Measurements from ENCODE around the gene ENOX1. TPM values are rescaled to one million over a fixed set of nuclear protein-coding genes. Genes with fewer than 3 reads are reported as not detected.

The ENOX1 gene
- polyA plus RNA-seq, 1 donor (not counting 4 experiments of a cell fraction or from before 2014, with no cell fraction given): 1.1 TPM

GRCh38 chr13:43469791-43470190, 317.0 kb downstream of the ENOX1 start:
- DNase-seq (ENCODE audit: low read depth, low spot score): no peak
- Histone ChIP-seq H3K27ac (ENCODE audit: control insufficient read depth, insufficient read depth, low read length) (no peak overlapping the region), H3K9me1 (ENCODE audit: control insufficient read depth, extremely low read depth, insufficient read depth, low read length) (no peaks in the 10 kb centered on the region), H2AFZ (ENCODE audit: control insufficient read depth, low read length) (no peak overlapping the region), H3K27me3 (ENCODE audit: control insufficient read depth, extremely low read depth, insufficient read depth, low read length) (no peaks in the 10 kb centered on the region), H4K20me1 (ENCODE audit: control insufficient read depth, extremely low read depth, insufficient read depth, low read length) (no peaks in the 10 kb centered on the region), H3K4me2 (ENCODE audit: control insufficient read depth, extremely low read depth, insufficient read depth, low read depth, low read length) (no peak overlapping the region), H3K4me1 (ENCODE audit: control insufficient read depth, extremely low read depth, insufficient read depth, low read length) (no peaks in the 10 kb centered on the region), H3K36me3 (ENCODE audit: control insufficient read depth in 2 of 2, extremely low read depth in 1 of 2, insufficient read depth in 2 of 2, low read length in 2 of 2) (no peaks in the 10 kb centered on the region), H3K79me2 (ENCODE audit: control insufficient read depth, insufficient read depth, low read length) (no peaks in the 10 kb centered on the region), H3K9me3 (ENCODE audit: control insufficient read depth, low read depth, low read length) (no peaks in the 10 kb centered on the region), H3K4me3 (ENCODE audit: control insufficient read depth in 2 of 3, extremely low read depth in 1 of 3, insufficient read depth in 2 of 3, low read depth in 1 of 3, low read length in 3 of 3) (no peak overlapping the region), H3K9ac (ENCODE audit: control insufficient read depth, extremely low read depth, insufficient read depth, low read length) (no peak overlapping the region)
- no peak for FAIRE-seq
- TF ChIP-seq EZH2 (IDR thresholded peaks at IDR 0.05; ENCODE audit: low read length): no peak
- TF ChIP-seq, protein P1, sequence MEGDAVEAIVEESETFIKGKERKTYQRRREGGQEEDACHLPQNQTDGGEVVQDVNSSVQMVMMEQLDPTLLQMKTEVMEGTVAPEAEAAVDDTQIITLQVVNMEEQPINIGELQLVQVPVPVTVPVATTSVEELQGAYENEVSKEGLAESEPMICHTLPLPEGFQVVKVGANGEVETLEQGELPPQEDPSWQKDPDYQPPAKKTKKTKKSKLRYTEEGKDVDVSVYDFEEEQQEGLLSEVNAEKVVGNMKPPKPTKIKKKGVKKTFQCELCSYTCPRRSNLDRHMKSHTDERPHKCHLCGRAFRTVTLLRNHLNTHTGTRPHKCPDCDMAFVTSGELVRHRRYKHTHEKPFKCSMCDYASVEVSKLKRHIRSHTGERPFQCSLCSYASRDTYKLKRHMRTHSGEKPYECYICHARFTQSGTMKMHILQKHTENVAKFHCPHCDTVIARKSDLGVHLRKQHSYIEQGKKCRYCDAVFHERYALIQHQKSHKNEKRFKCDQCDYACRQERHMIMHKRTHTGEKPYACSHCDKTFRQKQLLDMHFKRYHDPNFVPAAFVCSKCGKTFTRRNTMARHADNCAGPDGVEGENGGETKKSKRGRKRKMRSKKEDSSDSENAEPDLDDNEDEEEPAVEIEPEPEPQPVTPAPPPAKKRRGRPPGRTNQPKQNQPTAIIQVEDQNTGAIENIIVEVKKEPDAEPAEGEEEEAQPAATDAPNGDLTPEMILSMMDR (optimal IDR thresholded peaks at IDR 0.05 in 1 of 3, IDR thresholded peaks at IDR 0.05 in 1 of 3, conservative IDR thresholded peaks at IDR 0.05 in 1 of 3; ENCODE audit: extremely low read depth in 1 of 3, insufficient read depth in 2 of 3, low read length in 3 of 3): no peak
- dilution Hi-C loops (cut with MboI; ENCODE audit: extremely low pct_ligation_motif_present, low sequenced_read_pairs): no loop called here

- no peak overlapping the region for H3K9ac ChIP-seq (ENCODE audit: control insufficient read depth, extremely low read depth, insufficient read depth, low read length)
- no peaks in the 10 kb centered on the region for H3K4me1 ChIP-seq (ENCODE audit: control insufficient read depth, extremely low read depth, insufficient read depth, low read length)
- no peaks in the 10 kb centered on the region for H3K9me1 ChIP-seq (ENCODE audit: control insufficient read depth, extremely low read depth, insufficient read depth, low read length)
- H3K36me3 ChIP-seq (ENCODE audit: control insufficient read depth in 2 of 2, extremely low read depth in 1 of 2, insufficient read depth in 2 of 2, low read length in 2 of 2): no peaks in the 10 kb centered on the region
- FAIRE-seq (no peak), DNase-seq (ENCODE audit: low read depth, low spot score) (no peak)
- H3K27me3 ChIP-seq (ENCODE audit: control insufficient read depth, extremely low read depth, insufficient read depth, low read length): no peaks in the 10 kb centered on the region
- H3K4me2 ChIP-seq (ENCODE audit: control insufficient read depth, extremely low read depth, insufficient read depth, low read depth, low read length): no peak overlapping the region
- H3K27ac ChIP-seq (ENCODE audit: control insufficient read depth, insufficient read depth, low read length): no peak overlapping the region
- dilution Hi-C loops (cut with MboI; ENCODE audit: extremely low pct_ligation_motif_present, low sequenced_read_pairs): no loop called here
- no peaks in the 10 kb centered on the region for H4K20me1 ChIP-seq (ENCODE audit: control insufficient read depth, extremely low read depth, insufficient read depth, low read length)
- no peak overlapping the region for H3K4me3 ChIP-seq (ENCODE audit: control insufficient read depth in 2 of 3, extremely low read depth in 1 of 3, insufficient read depth in 2 of 3, low read depth in 1 of 3, low read length in 3 of 3)
- TF ChIP-seq, protein P1 (optimal IDR thresholded peaks at IDR 0.05 in 1 of 3, IDR thresholded peaks at IDR 0.05 in 1 of 3, conservative IDR thresholded peaks at IDR 0.05 in 1 of 3; ENCODE audit: extremely low read depth in 1 of 3, insufficient read depth in 2 of 3, low read length in 3 of 3): no peak
- TF ChIP-seq EZH2 (IDR thresholded peaks at IDR 0.05; ENCODE audit: low read length): no peak
- H3K79me2 ChIP-seq (ENCODE audit: control insufficient read depth, insufficient read depth, low read length): no peaks in the 10 kb centered on the region
- H2AFZ ChIP-seq (ENCODE audit: control insufficient read depth, low read length): no peak overlapping the region
- no peaks in the 10 kb centered on the region for H3K9me3 ChIP-seq (ENCODE audit: control insufficient read depth, low read depth, low read length)
These were observed 322.1 kb downstream of the ENOX1 start for GRCh38 chr13:43464578-43465264.

All from keratinocyte (primary cell).